HG03378 (cell line): ENCODE data around the gene ATG2A.

Experiments used
- ATAC-seq: cut with Tn5 transposase; IDR thresholded peaks from one replicate; pipeline ENCODE4 v1.9.1; 2021; ENCODE audit warnings: mild to moderate bottlenecking, moderate library complexity; ENCODE audit not compliant: unreplicated experiment

The ATG2A gene

GRCh38 chr11:64905516-64906313 lies 11.3 kb downstream of the ATG2A start:
- no peak for ATAC-seq

- ATAC-seq: no peak
These were observed 13.6 kb downstream of the ATG2A start for GRCh38 chr11:64903291-64903833.

GRCh38 chr11:64902102-64902900 lies 14.7 kb downstream of the ATG2A start:
- ATAC-seq: no peak

- ATAC-seq: no peak
These were observed 16.2 kb downstream of the ATG2A start for GRCh38 chr11:64900774-64901173.

GRCh38 chr11:64900263-64900678 lies 16.7 kb downstream of the ATG2A start:
- ATAC-seq: no peak

GRCh38 chr11:64898541-64898940 lies 18.5 kb downstream of the ATG2A start:
- no peak for ATAC-seq

- no peak for ATAC-seq
These were observed 18.9 kb downstream of the ATG2A start for GRCh38 chr11:64898076-64898445.

GRCh38 chr11:64897381-64898075 lies 19.5 kb downstream of the ATG2A start:
- ATAC-seq: no peak

GRCh38 chr11:64896448-64897022 lies 20.5 kb downstream of the ATG2A start:
- ATAC-seq: no peak

- ATAC-seq: no peak
These were observed 22.1 kb downstream of the ATG2A start for GRCh38 chr11:64894812-64895452.

GRCh38 chr11:64894070-64894811 lies 22.8 kb downstream of the ATG2A start:
- ATAC-seq: no peak

GRCh38 chr11:64893194-64894069 lies 23.6 kb downstream of the ATG2A start:
- ATAC-seq: no peak

GRCh38 chr11:64892838-64893193 lies 24.2 kb downstream of the ATG2A start:
- no peak for ATAC-seq

- no peak for ATAC-seq
These were observed 24.6 kb downstream of the ATG2A start for GRCh38 chr11:64892411-64892831.

GRCh38 chr11:64891880-64892279 lies 25.1 kb downstream of the ATG2A start:
- no peak for ATAC-seq

GRCh38 chr11:64891215-64891848 lies 25.7 kb downstream of the ATG2A start:
- ATAC-seq: no peak

- ATAC-seq: no peak
These were observed 26.5 kb downstream of the ATG2A start for GRCh38 chr11:64890522-64890939.
